ENCODE measurements around the gene TMEM60. TPM values are rescaled to one million over a fixed set of nuclear protein-coding genes. Genes with fewer than 3 reads are reported as not detected.

TMEM60 gene
- total RNA-seq, 4 donors from 2014 or later, result 16.5 to 24.1 (median 17.2) TPM

GRCh38 chr7:77759294-77759889, 38.8 kb downstream of the TMEM60 start:
- DNase-seq, result peak; percentile 64 to 65
- intact Hi-C loops (cut with DNase I), result loop anchor here (5.0 kb wide), 1 partner anchor 107 kb away; no protein-coding TSS in a partner anchor
- Histone ChIP-seq H3K4me1 (peaks cover 10 to 31% of the 10 kb centered on the region in 2 donors), H3K9me3 (no peaks in the 10 kb centered on the region), H3K27ac (peak overlapping the region; percentile 48 to 78 (median 60)), H3K4me3 (replicated peaks in 1 of 3) (no peak overlapping the region), H3K36me3 (no peaks in the 10 kb centered on the region), H3K27me3 (no peaks in the 10 kb centered on the region)
- TF ChIP-seq POLR2A (IDR thresholded peaks at IDR 0.05), result no peak
- peak; percentile 52 to 89 (median 77) for TF ChIP-seq CTCF (IDR thresholded peaks at IDR 0.05)
- 2 to 5% methylated on average over 3 of the region's 3 CpGs for WGBS, 2 donors

GRCh38 chr7:77757589-77757988, 40.6 kb downstream of the TMEM60 start:
- intact Hi-C loops (cut with DNase I), result loop anchor here (5.0 kb wide), 1 partner anchor 105 kb away; no protein-coding TSS in a partner anchor
- Histone ChIP-seq H3K9me3 (no peaks in the 10 kb centered on the region), H3K27ac (no peak overlapping the region), H3K4me3 (replicated peaks in 1 of 3) (no peak overlapping the region), H3K27me3 (no peaks in the 10 kb centered on the region), H3K4me1 (peaks cover 4 to 22% of the 10 kb centered on the region in 2 donors), H3K36me3 (no peaks in the 10 kb centered on the region)
- TF ChIP-seq POLR2A (IDR thresholded peaks at IDR 0.05) (no peak), CTCF (IDR thresholded peaks at IDR 0.05) (no peak)
- WGBS, 2 donors, result 27 to 44% methylated on average over 1 of the region's 1 CpG
- no peak for DNase-seq

GRCh38 chr7:77753173-77753572, 45.1 kb downstream of the TMEM60 start:
- Histone ChIP-seq H3K36me3 (peaks cover 0 to 3% of the 10 kb centered on the region in 2 donors), H3K9me3 (no peaks in the 10 kb centered on the region), H3K4me1 (peaks cover 0 to under 1% of the 10 kb centered on the region in 2 donors), H3K4me3 (replicated peaks in 1 of 3) (no peak overlapping the region), H3K27ac (no peak overlapping the region), H3K27me3 (no peaks in the 10 kb centered on the region)
- TF ChIP-seq CTCF (IDR thresholded peaks at IDR 0.05), result no peak
- WGBS, 2 donors, result 76 to 87% methylated on average over 1 of the region's 1 CpG
- no peak for DNase-seq
- intact Hi-C loops (cut with DNase I), result no loop called here

- TF ChIP-seq CTCF (IDR thresholded peaks at IDR 0.05) (no peak), POLR2A (IDR thresholded peaks at IDR 0.05) (no peak)
- intact Hi-C loops (cut with DNase I), result no loop called here
- 83 to 93% methylated on average over 2 of the region's 2 CpGs for WGBS, 2 donors
- DNase-seq, result no peak
- Histone ChIP-seq H3K27me3 (no peaks in the 10 kb centered on the region), H3K4me1 (peaks cover 0 to 10% of the 10 kb centered on the region in 2 donors), H3K36me3 (peaks cover 0 to 3% of the 10 kb centered on the region in 2 donors), H3K9me3 (no peaks in the 10 kb centered on the region), H3K27ac (no peak overlapping the region), H3K4me3 (replicated peaks in 1 of 3) (no peak overlapping the region)
These were observed 46.2 kb downstream of the TMEM60 start for GRCh38 chr7:77752016-77752415.

- intact Hi-C loops (cut with DNase I), result no loop called here
- 77 to 86% methylated on average over 1 of the region's 1 CpG for WGBS, 2 donors
- H3K4me3 ChIP-seq (replicated peaks in 1 of 3), result no peak overlapping the region
- no peaks in the 10 kb centered on the region for H3K9me3 ChIP-seq
- H3K27me3 ChIP-seq, result no peaks in the 10 kb centered on the region
- H3K27ac ChIP-seq, result no peak overlapping the region
- TF ChIP-seq POLR2A (IDR thresholded peaks at IDR 0.05) (no peak), CTCF (IDR thresholded peaks at IDR 0.05) (no peak)
- no peak for DNase-seq
- H3K36me3 ChIP-seq, result peaks cover 0 to 3% of the 10 kb centered on the region in 2 donors
- peaks cover 1 to 10% of the 10 kb centered on the region in 2 donors for H3K4me1 ChIP-seq
These were observed 50.5 kb downstream of the TMEM60 start for GRCh38 chr7:77747718-77748117.

All from thyroid gland (tissue), 4 donors.